DOHH2 (cell line): ENCODE data around the gene SAG.
A peak's percentile ranks its signal among the peaks of the same experiment; 100 is the strongest.

ENCODE experiments used
- H3F3A ChIP-seq: fragments of 200-600 bp; sonication (generic), shearing (Covaris generic); 2 replicates; pipeline ENCODE4 v1.6.0; 2016; ENCODE audit warnings: antibody characterized with exemption, mild to moderate bottlenecking; ENCODE audit not compliant: control insufficient read depth, insufficient read depth
- H3K27ac ChIP-seq: fragments of 200-600 bp; sonication (generic); 2 replicates; pipeline ENCODE4 v1.5.1; 2014; ENCODE audit warnings: low read depth, mild to moderate bottlenecking, low read length, moderate library complexity
- H3K27me3 ChIP-seq: fragments of 200-600 bp; sonication (generic); 2 replicates; pipeline ENCODE4 v1.6.1; 2014; ENCODE audit warnings: mild to moderate bottlenecking, low read length, mixed read lengths; ENCODE audit not compliant: control insufficient read depth
- H3K36me3 ChIP-seq: fragments of 200-600 bp; sonication (generic); 2 replicates; pipeline ENCODE4 v1.6.1; 2014; ENCODE audit warnings: mild to moderate bottlenecking, low read length, moderate library complexity, mixed read lengths; ENCODE audit not compliant: control insufficient read depth
- H3K4me1 ChIP-seq: fragments of 200-600 bp; sonication (generic); 2 replicates; pipeline ENCODE4 v1.6.1; 2014; ENCODE audit warnings: mild to moderate bottlenecking, low read length, mixed read lengths; ENCODE audit not compliant: control insufficient read depth
- H3K4me2 ChIP-seq: fragments of 200-600 bp; sonication (generic); 2 replicates; pipeline ENCODE4 v1.6.0; 2014; ENCODE audit warnings: mild to moderate bottlenecking, low read length, moderate library complexity
- H3K4me3 ChIP-seq: fragments of 200-600 bp; sonication (generic); 2 replicates; pipeline ENCODE4 v1.5.1; 2014; ENCODE audit warnings: mild to moderate bottlenecking, low read length, mixed read lengths
- H3K79me2 ChIP-seq: fragments of 200-600 bp; sonication (generic); 2 replicates; pipeline ENCODE4 v1.6.1; 2014; ENCODE audit warnings: mild to moderate bottlenecking, low read length, mixed read lengths; ENCODE audit not compliant: control insufficient read depth
- H3K9me2 ChIP-seq: fragments of 200-600 bp; sonication (generic); replicated peaks from 2 replicates; pipeline ENCODE4 v1.6.1; 2014; ENCODE audit warnings: mild to moderate bottlenecking, low read length, mixed read lengths; ENCODE audit not compliant: control insufficient read depth
- H3K9me3 ChIP-seq: fragments of 200-600 bp; sonication (generic); 2 replicates; pipeline ENCODE4 v1.6.1; 2014; ENCODE audit warnings: antibody characterized with exemption, low read length, mixed read lengths; ENCODE audit not compliant: control insufficient read depth, insufficient read depth
- H4K20me1 ChIP-seq: fragments of 200-600 bp; sonication (generic); 2 replicates; pipeline ENCODE4 v1.6.0; 2014; ENCODE audit warnings: low read depth, mild to moderate bottlenecking, antibody characterized with exemption, low read length, moderate library complexity; ENCODE audit not compliant: control insufficient read depth, insufficient read depth
- EZH2phosphoT487 ChIP-seq: fragments of 200-600 bp; sonication (generic); IDR thresholded peaks from 2 replicates; pipeline ENCODE4 v1.6.1; 2017; ENCODE audit warnings: borderline replicate concordance, mild to moderate bottlenecking, antibody characterized with exemption, low read length, moderate library complexity, mixed read lengths
- TF ChIP-seq, protein P1 (sequence below): fragments of 200-600 bp; sonication (generic); IDR thresholded peaks from one replicate; pipeline ENCODE4 v1.5.1; 2014; ENCODE audit warnings: antibody characterized with exemption, mild to moderate bottlenecking, low read depth, low read length; ENCODE audit not compliant: poor library complexity, severe bottlenecking

SAG gene

DNA sequence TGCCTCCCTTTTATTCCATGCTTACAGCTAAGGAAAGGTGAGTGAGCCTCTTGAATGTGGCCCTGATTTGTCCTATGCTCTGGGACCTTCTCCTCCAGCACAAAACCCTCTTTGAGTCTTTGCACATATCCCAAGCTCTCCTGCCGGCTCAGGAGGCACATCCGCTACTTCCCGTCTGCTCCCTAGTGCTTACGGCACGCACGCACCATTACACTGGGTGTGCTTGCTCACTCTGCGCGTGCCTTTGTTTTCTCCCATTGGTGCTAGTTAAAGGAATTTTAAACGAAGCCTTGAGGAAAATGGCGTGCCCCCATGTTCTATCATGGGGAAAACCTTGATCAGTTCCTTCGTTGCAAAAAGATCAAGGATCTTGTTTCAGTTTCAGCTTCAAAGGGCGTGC, 38.8 kb downstream of the SAG start:
- Histone ChIP-seq H3K27ac (no peak overlapping the region), H3K36me3 (no peaks in the 10 kb centered on the region), H3K79me2 (no peaks in the 10 kb centered on the region), H3K4me3 (no peak overlapping the region), H3K4me2 (no peak overlapping the region), H3K27me3 (peaks cover 30% of the 10 kb centered on the region), H3F3A (peaks cover 7% of the 10 kb centered on the region), H4K20me1 (0 out of 2 replicates have a peak, but pooled peaks cover 3% of the 10 kb centered on the region), H3K4me1 (peaks cover 32% of the 10 kb centered on the region), H3K9me3 (no peaks in the 10 kb centered on the region), H3K9me2 (no peaks in the 10 kb centered on the region)
- no peak for TF ChIP-seq EZH2phosphoT487
- TF ChIP-seq, protein P1, sequence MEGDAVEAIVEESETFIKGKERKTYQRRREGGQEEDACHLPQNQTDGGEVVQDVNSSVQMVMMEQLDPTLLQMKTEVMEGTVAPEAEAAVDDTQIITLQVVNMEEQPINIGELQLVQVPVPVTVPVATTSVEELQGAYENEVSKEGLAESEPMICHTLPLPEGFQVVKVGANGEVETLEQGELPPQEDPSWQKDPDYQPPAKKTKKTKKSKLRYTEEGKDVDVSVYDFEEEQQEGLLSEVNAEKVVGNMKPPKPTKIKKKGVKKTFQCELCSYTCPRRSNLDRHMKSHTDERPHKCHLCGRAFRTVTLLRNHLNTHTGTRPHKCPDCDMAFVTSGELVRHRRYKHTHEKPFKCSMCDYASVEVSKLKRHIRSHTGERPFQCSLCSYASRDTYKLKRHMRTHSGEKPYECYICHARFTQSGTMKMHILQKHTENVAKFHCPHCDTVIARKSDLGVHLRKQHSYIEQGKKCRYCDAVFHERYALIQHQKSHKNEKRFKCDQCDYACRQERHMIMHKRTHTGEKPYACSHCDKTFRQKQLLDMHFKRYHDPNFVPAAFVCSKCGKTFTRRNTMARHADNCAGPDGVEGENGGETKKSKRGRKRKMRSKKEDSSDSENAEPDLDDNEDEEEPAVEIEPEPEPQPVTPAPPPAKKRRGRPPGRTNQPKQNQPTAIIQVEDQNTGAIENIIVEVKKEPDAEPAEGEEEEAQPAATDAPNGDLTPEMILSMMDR: no peak

DNA sequence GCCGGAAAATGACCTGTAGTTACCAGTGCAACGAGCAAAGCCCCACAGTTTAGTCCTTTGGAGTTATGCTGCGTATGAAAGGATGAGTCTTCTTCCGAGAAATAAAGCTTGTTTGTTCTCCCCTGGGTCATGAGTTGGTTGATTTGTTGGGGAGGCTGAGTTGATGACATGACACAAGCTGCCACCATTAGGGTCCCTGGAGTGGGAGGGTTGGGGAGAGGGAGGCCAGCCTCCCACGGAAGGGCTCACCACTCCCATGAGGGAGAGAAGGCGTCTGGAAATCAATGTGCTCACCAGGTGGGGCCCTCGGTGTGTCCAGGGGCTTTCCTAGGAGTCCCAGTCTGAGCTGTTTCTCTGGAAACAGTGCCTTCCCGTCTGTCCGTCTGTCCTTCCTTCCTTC, 39.3 kb downstream of the SAG start:
- Histone ChIP-seq H3F3A (peaks cover 7% of the 10 kb centered on the region), H3K79me2 (no peaks in the 10 kb centered on the region), H3K4me2 (no peak overlapping the region), H3K27ac (no peak overlapping the region), H3K4me3 (no peak overlapping the region), H3K27me3 (peaks cover 31% of the 10 kb centered on the region), H4K20me1 (0 out of 2 replicates have a peak, but pooled peaks cover 3% of the 10 kb centered on the region), H3K4me1 (peaks cover 33% of the 10 kb centered on the region), H3K9me3 (no peaks in the 10 kb centered on the region), H3K36me3 (no peaks in the 10 kb centered on the region), H3K9me2 (no peaks in the 10 kb centered on the region)
- no peak for TF ChIP-seq EZH2phosphoT487
- TF ChIP-seq, protein P1: no peak

DNA sequence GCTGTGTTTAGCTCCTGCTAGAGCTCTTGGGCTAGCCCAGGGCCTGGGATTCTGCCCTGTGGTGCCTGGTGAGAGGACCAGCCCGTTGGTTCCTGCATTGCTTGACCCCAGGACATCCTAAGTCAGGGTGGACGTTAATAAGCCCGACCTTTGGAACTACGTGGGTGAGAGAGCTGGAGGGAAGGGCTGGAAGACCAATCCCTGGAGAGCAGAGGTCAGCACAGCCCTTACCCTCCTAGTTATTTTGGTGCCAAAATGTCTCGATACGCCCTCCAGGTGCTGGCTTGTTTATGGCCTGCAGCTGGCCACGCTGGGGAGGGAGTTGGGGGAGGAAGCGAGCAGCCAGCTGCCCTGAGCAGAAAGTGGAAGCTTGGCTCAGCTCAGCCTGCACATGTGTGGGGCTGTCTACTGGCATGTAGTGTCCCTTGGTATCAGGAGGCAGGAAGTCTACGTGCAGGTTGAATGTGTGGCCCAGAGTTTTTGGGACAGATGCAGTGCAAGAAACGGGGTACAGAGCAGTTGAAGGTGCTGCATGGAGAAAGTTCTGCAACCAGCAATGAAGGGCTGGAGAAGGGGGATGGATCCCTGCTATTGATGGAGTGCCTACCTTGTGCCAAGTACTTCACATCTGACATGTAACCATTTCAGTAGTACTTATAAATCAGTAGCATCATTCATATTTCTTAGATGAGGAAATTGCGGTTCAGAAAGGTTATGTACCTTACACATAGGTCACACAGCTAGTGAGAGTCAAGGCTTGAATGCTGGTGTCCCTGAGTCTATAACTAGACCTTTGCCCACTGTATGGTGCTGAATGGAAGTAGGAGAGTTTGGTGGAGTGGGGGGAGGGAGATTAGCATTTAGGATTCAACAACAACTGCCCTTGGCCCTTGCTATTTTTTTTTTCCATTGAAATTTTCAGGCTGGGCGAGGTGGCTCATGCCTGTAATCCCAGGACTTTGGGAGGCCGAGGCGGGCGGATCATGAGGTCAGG, 41.7 kb downstream of the SAG start:
- Histone ChIP-seq H3K27me3 (peaks cover 38% of the 10 kb centered on the region), H3K4me3 (peak overlapping the region; percentile 44), H3K9me2 (no peaks in the 10 kb centered on the region), H3K36me3 (no peaks in the 10 kb centered on the region), H3K9me3 (no peaks in the 10 kb centered on the region), H4K20me1 (0 out of 2 replicates have a peak, but pooled peaks cover 3% of the 10 kb centered on the region), H3K79me2 (no peaks in the 10 kb centered on the region; the same call in 1 of the 2 replicates), H3K4me2 (peak overlapping the region; percentile 61), H3F3A (peaks cover 7% of the 10 kb centered on the region), H3K4me1 (peaks cover 50% of the 10 kb centered on the region), H3K27ac (no peak overlapping the region)
- no peak for TF ChIP-seq EZH2phosphoT487
- TF ChIP-seq, protein P1: no peak
